Measurements from ENCODE around the gene SH2B3. TPM values are rescaled to one million over a fixed set of nuclear protein-coding genes. Genes with fewer than 3 reads are reported as not detected.

SH2B3 gene
- total and polyA plus RNA-seq, 2 experiments from 2014 or later: 8.1 to 59.3 TPM

- Mint-ChIP-seq H3K4me3 (peak overlapping the region; percentile 80), H3K9me3 (peaks cover 5% of the 10 kb centered on the region; the same call in 2 of the 3 replicates), H3K36me3 (ENCODE audit: low read depth) (no peaks in the 10 kb centered on the region), H3K27me3 (ENCODE audit: insufficient read depth, low read depth, poor library complexity) (peaks cover 21% of the 10 kb centered on the region), H3K27ac (no peak overlapping the region), H3K4me1 (peaks cover 13% of the 10 kb centered on the region)
- Histone ChIP-seq H3K27ac (ENCODE audit: low read depth) (no peak overlapping the region), H4K20me1 (replicated peaks; ENCODE audit: insufficient read depth) (0 out of 2 replicates have a peak, but pooled peaks cover 2% of the 10 kb centered on the region), H3F3A (replicated peaks; ENCODE audit: low read depth) (no peaks in the 10 kb centered on the region), H3K4me2 (peak overlapping the region; percentile 96), H3K4me3 (peak overlapping the region; percentile 82), H3K4me1 (ENCODE audit: insufficient read depth) (peaks cover 7% of the 10 kb centered on the region; the same call in 1 of the 2 replicates), H3K27me3 (ENCODE audit: insufficient read depth) (peaks cover 9% of the 10 kb centered on the region; the same call in 1 of the 2 replicates), H3K79me2 (replicated peaks; ENCODE audit: insufficient read depth) (no peaks in the 10 kb centered on the region), H3K9me2 (ENCODE audit: insufficient read depth) (no peaks in the 10 kb centered on the region), H2AFZ (peak overlapping the region; percentile 95), H3K36me3 (ENCODE audit: insufficient read depth) (no peaks in the 10 kb centered on the region)
- TF ChIP-seq POLR2AphosphoS5 (IDR thresholded peaks at IDR 0.05; ENCODE audit: low read depth): no peak
- no peak for TF ChIP-seq EZH2 (IDR thresholded peaks at IDR 0.05; ENCODE audit: low read depth, unreplicated experiment)
- no peak for DNase-seq (ENCODE audit: low spot score)
- ATAC-seq: peak; percentile 33
These were observed 37.4 kb upstream of the SH2B3 start for GRCh38 chr12:111368291-111368787.

DNA sequence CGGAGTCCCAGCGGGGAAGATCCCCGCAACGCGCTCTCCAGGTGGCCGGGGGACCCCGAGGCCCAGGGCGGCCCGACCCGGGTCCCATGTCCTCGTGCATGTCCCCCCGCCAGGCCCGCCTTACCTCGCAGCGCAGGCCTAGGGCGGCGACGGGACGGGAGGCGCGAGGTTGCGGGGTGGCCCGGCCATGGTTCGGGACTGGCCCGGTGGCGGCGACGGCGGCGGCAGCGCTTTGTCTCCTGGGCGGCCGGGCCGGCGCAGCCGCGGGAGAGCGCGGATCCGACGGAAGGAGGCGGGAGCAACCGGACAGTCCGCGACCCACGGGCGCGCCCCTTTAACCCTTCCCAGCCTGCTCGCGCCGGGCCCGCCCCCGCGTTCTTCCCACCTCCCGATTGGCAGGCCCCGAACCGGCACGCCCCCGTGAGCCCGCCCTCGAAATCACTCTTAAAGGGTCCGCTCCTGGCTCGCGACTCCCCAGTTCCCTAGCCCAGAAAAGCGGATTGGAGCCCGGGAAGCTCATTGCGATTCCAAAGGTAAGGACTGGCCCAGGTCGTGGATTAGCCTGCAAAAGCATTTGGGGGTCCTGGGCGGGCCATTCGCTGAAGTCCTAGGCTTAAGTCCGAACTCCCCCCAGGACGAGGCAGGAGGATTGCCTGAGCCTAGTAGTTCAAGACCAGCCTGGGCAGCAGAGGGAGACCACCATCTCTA is 36.8 kb upstream of the SH2B3 start, which contains the start of gene PHETA1:
Gene PHETA1, minus strand, starts transcription at position 308 of the 708 bp plus-strand sequence. CDS start 5,668 bp downstream, outside the sequence.
- Mint-ChIP-seq H3K4me1 (peaks cover 13% of the 10 kb centered on the region), H3K36me3 (ENCODE audit: low read depth) (peaks cover 1% of the 10 kb centered on the region; the same call in 1 of the 3 replicates), H3K27ac (no peak within 1 kb of the TSS), H3K4me3 (peak within 1 kb of the TSS; percentile 80), H3K27me3 (ENCODE audit: insufficient read depth, low read depth, poor library complexity) (peaks cover 22% of the 10 kb centered on the region), H3K9me3 (peaks cover 7% of the 10 kb centered on the region)
- Histone ChIP-seq H3K79me2 (replicated peaks; ENCODE audit: insufficient read depth) (no peaks in the 10 kb centered on the region), H4K20me1 (replicated peaks; ENCODE audit: insufficient read depth) (0 out of 2 replicates have a peak, but pooled peaks cover 2% of the 10 kb centered on the region), H3K36me3 (ENCODE audit: insufficient read depth) (no peaks in the 10 kb centered on the region), H3K27me3 (ENCODE audit: insufficient read depth) (peaks cover 9% of the 10 kb centered on the region; the same call in 1 of the 2 replicates), H2AFZ (peak within 1 kb of the TSS; percentile 99), H3K27ac (ENCODE audit: low read depth) (no peak within 1 kb of the TSS), H3K9me2 (ENCODE audit: insufficient read depth) (no peaks in the 10 kb centered on the region), H3K4me3 (peak within 1 kb of the TSS; percentile 82), H3F3A (replicated peaks; ENCODE audit: low read depth) (no peaks in the 10 kb centered on the region), H3K4me2 (peak within 1 kb of the TSS; percentile 96), H3K4me1 (ENCODE audit: insufficient read depth) (peaks cover 7% of the 10 kb centered on the region; the same call in 1 of the 2 replicates)
- DNase-seq (ENCODE audit: low spot score) (peak; percentile 96), ATAC-seq (peak; percentile 96)
- TF ChIP-seq POLR2AphosphoS5 (IDR thresholded peaks at IDR 0.05; ENCODE audit: low read depth): 0 out of 2 replicates have a peak, but pooled peaks have one; percentile 33
- TF ChIP-seq STAT1 (IDR thresholded peaks at IDR 0.05; ENCODE audit: unreplicated experiment): no peak
- TF ChIP-seq CREB1 (CRISPR knock-in tag; IDR thresholded peaks at IDR 0.05; ENCODE audit: low read depth): no peak

- Histone ChIP-seq H3K79me2 (replicated peaks; ENCODE audit: insufficient read depth) (no peaks in the 10 kb centered on the region), H3K9me2 (ENCODE audit: insufficient read depth) (no peaks in the 10 kb centered on the region), H3K36me3 (ENCODE audit: insufficient read depth) (no peaks in the 10 kb centered on the region), H3K27me3 (ENCODE audit: insufficient read depth) (peaks cover 9% of the 10 kb centered on the region; the same call in 1 of the 2 replicates), H3F3A (replicated peaks; ENCODE audit: low read depth) (no peaks in the 10 kb centered on the region), H2AFZ (peak overlapping the region; percentile 99), H3K27ac (ENCODE audit: low read depth) (no peak overlapping the region), H3K4me1 (ENCODE audit: insufficient read depth) (peaks cover 7% of the 10 kb centered on the region; the same call in 1 of the 2 replicates), H4K20me1 (replicated peaks; ENCODE audit: insufficient read depth) (0 out of 2 replicates have a peak, but pooled peaks cover 2% of the 10 kb centered on the region), H3K4me3 (peak overlapping the region; percentile 82), H3K4me2 (peak overlapping the region; percentile 96)
- Mint-ChIP-seq H3K27ac (no peak overlapping the region), H3K27me3 (ENCODE audit: insufficient read depth, low read depth, poor library complexity) (peaks cover 22% of the 10 kb centered on the region), H3K4me3 (peak overlapping the region; percentile 80), H3K4me1 (peaks cover 13% of the 10 kb centered on the region), H3K36me3 (ENCODE audit: low read depth) (peaks cover 5% of the 10 kb centered on the region; the same call in 1 of the 3 replicates), H3K9me3 (peaks cover 11% of the 10 kb centered on the region)
- ATAC-seq (peak; percentile 4; the same call in 1 of the 3 replicates), DNase-seq (ENCODE audit: low spot score) (no peak)
- no peak for TF ChIP-seq ZNF462 (CRISPR knock-in tag; IDR thresholded peaks at IDR 0.05)
- TF ChIP-seq POLR2AphosphoS5 (IDR thresholded peaks at IDR 0.05; ENCODE audit: low read depth): no peak
- no peak for TF ChIP-seq STAT1 (IDR thresholded peaks at IDR 0.05; ENCODE audit: unreplicated experiment)
- no peak for TF ChIP-seq EZH2 (IDR thresholded peaks at IDR 0.05; ENCODE audit: low read depth, unreplicated experiment)
- no peak for TF ChIP-seq NANOG (IDR thresholded peaks at IDR 0.05; ENCODE audit: borderline replicate concordance)
These were observed 36.1 kb upstream of the SH2B3 start for GRCh38 chr12:111369496-111370220.

Measured in GM23338 (cell line).